ENCODE data around the gene YEATS4. TPM values are rescaled to one million over a fixed set of nuclear protein-coding genes. Genes with fewer than 3 reads are reported as not detected.

YEATS4 gene
- total RNA-seq, 2 experiments from 2014 or later = 26.2 TPM

GRCh38 chr12:69417741-69418167, 58.2 kb downstream of the YEATS4 start:
- no peaks in the 10 kb centered on the region for H3K4me1 Mint-ChIP-seq (ENCODE audit: low read depth)
- intact Hi-C loops (cut with DNase I, micrococcal nuclease) = no loop called here
- H3K9me3 Mint-ChIP-seq = no peaks in the 10 kb centered on the region
- Histone ChIP-seq H3K27me3 (ENCODE audit: control insufficient read depth in 1 of 2, insufficient read depth in 2 of 2, low read length in 2 of 2) (no peaks in the 10 kb centered on the region), H3K4me1 (ENCODE audit: insufficient read depth, low read length) (no peaks in the 10 kb centered on the region), H3K9me3 (ENCODE audit: control insufficient read depth in 1 of 2, insufficient read depth in 1 of 2, low read length in 2 of 2) (no peaks in the 10 kb centered on the region), H3K36me3 (ENCODE audit: insufficient read depth, low read length) (no peaks in the 10 kb centered on the region), H3K27ac (ENCODE audit: low read depth in 1 of 2, low read length in 2 of 2) (no peak overlapping the region), H3K4me3 (ENCODE audit: low read length) (no peak overlapping the region)
- H3K27me3 Mint-ChIP-seq = no peaks in the 10 kb centered on the region
- no peak overlapping the region for H3K4me3 Mint-ChIP-seq
- no peak overlapping the region for H3K27ac Mint-ChIP-seq
- CTCF ChIA-PET = interaction anchor here (0.7 kb wide), 2 partner anchors 348 to 1893 kb away, joined by 3 to 4 read pairs; no protein-coding TSS in a partner anchor
- H3K36me3 Mint-ChIP-seq (ENCODE audit: low read depth) = no peaks in the 10 kb centered on the region
- TF ChIP-seq CTCF (IDR thresholded peaks at IDR 0.05) = no peak
- DNase-seq = no peak
- no peak for ATAC-seq (ENCODE audit: poor library complexity)
- POLR2A ChIA-PET = no interaction called here

- Histone ChIP-seq H3K4me3 (ENCODE audit: low read length) (no peak overlapping the region), H3K9me3 (ENCODE audit: control insufficient read depth in 1 of 2, insufficient read depth in 1 of 2, low read length in 2 of 2) (no peaks in the 10 kb centered on the region), H3K27ac (ENCODE audit: low read depth in 1 of 2, low read length in 2 of 2) (no peak overlapping the region), H3K36me3 (ENCODE audit: insufficient read depth, low read length) (no peaks in the 10 kb centered on the region), H3K27me3 (ENCODE audit: control insufficient read depth in 1 of 2, insufficient read depth in 2 of 2, low read length in 2 of 2) (no peaks in the 10 kb centered on the region), H3K4me1 (ENCODE audit: insufficient read depth, low read length) (no peaks in the 10 kb centered on the region)
- ChIA-PET POLR2A (no interaction called here), CTCF (no interaction called here)
- H3K27ac Mint-ChIP-seq = no peak overlapping the region
- H3K4me3 Mint-ChIP-seq = no peak overlapping the region
- no peak for TF ChIP-seq CTCF (IDR thresholded peaks at IDR 0.05)
- no peak for DNase-seq
- no peak for ATAC-seq (ENCODE audit: poor library complexity)
- H3K4me1 Mint-ChIP-seq (ENCODE audit: low read depth) = no peaks in the 10 kb centered on the region
- H3K36me3 Mint-ChIP-seq (ENCODE audit: low read depth) = no peaks in the 10 kb centered on the region
- no peaks in the 10 kb centered on the region for H3K9me3 Mint-ChIP-seq
- intact Hi-C loops (cut with DNase I, micrococcal nuclease) = no loop called here
- H3K27me3 Mint-ChIP-seq = no peaks in the 10 kb centered on the region
Observed at GRCh38 chr12:69419701-69420100, 60.2 kb downstream of the YEATS4 start.

GRCh38 chr12:69421548-69421947, 62.0 kb downstream of the YEATS4 start:
- no peaks in the 10 kb centered on the region for H3K9me3 ChIP-seq (ENCODE audit: control insufficient read depth in 1 of 2, insufficient read depth in 1 of 2, low read length in 2 of 2)
- no peak for TF ChIP-seq CTCF (IDR thresholded peaks at IDR 0.05)
- intact Hi-C loops (cut with DNase I, micrococcal nuclease) = no loop called here
- ChIA-PET POLR2A (no interaction called here), CTCF (no interaction called here)
- ATAC-seq (ENCODE audit: poor library complexity) (no peak), DNase-seq (no peak)
- Mint-ChIP-seq H3K27ac (no peak overlapping the region), H3K9me3 (no peaks in the 10 kb centered on the region), H3K4me3 (no peak overlapping the region), H3K27me3 (no peaks in the 10 kb centered on the region), H3K4me1 (ENCODE audit: low read depth) (no peaks in the 10 kb centered on the region), H3K36me3 (ENCODE audit: low read depth) (no peaks in the 10 kb centered on the region)
- H3K4me1 ChIP-seq (ENCODE audit: insufficient read depth, low read length) = no peaks in the 10 kb centered on the region
- no peaks in the 10 kb centered on the region for H3K36me3 ChIP-seq (ENCODE audit: insufficient read depth, low read length)
- no peak overlapping the region for H3K27ac ChIP-seq (ENCODE audit: low read depth in 1 of 2, low read length in 2 of 2)
- no peaks in the 10 kb centered on the region for H3K27me3 ChIP-seq (ENCODE audit: control insufficient read depth in 1 of 2, insufficient read depth in 2 of 2, low read length in 2 of 2)
- H3K4me3 ChIP-seq (ENCODE audit: low read length) = no peak overlapping the region

Measured in CD4-positive, alpha-beta T cell (primary cell).